K562 (cell line): ENCODE results near the gene CARS2. TPM values are rescaled to one million over a fixed set of nuclear protein-coding genes. Genes with fewer than 3 reads are reported as not detected.

Experiments used
- ATAC-seq: fragments of 200-7000 bp; cut with Tn5 transposase; 3 replicates; pipeline ENCODE4 v1.9.1; 2020; ENCODE audit warnings: moderate library complexity
- BruUV-seq: library from RNA; stranded (reverse); fragments of 400-500 nt; replicated peaks from 2 replicates; lab custom pipeline; 2021; lab: Mats Ljungman, UMichigan
- CTCF ChIA-PET: fragments of 300-600 bp; formaldehyde crosslinking; extraction: SDS; loops from one replicate; lab custom pipeline; 2021; ENCODE audit warnings: low intra/inter-chr PET ratio; lab: Yijun Ruan, JAX
- POLR2A ChIA-PET: fragments of 300-600, 350-650 bp; sonication (Branson Sonifier 250); formaldehyde crosslinking; extraction: SDS; loops from one replicate; lab custom pipeline; 2021; ENCODE audit warnings: antibody characterized with exemption, inconsistent platforms; lab: Yijun Ruan, JAX
- DNase-seq, 4 experiments: peaks; one replicate each; pipeline versions ENCODE4 v3.0.0 to v3.0.0-alpha.2; 2011 to 2018; ENCODE audit warnings: low spot score in 3 of 4, mixed read lengths in 3 of 4; ENCODE audit errors: extremely low read depth in 1 of 4
- FAIRE-seq: peaks from 2 replicates; lab custom pipeline; 2011; peaks lifted over from hg19 to GRCh38; lab: Jason Lieb, UNC
- H2AFZ ChIP-seq: 2 replicates; pipeline ENCODE4 v1.6.0; 2011; ENCODE audit warnings: low read depth, low read length, control low read depth, inconsistent platforms
- H3K27ac ChIP-seq: fragments of 200-600 bp; 3 replicates; pipeline ENCODE4 v1.8.0; 2011; ENCODE audit warnings: low read depth, mild to moderate bottlenecking, control low read depth, inconsistent platforms, low read length, moderate library complexity, mixed read lengths; ENCODE audit errors: extremely low read depth
- H3K27me3 ChIP-seq, 2 experiments: fragments of 300-600 bp in 1 of 2; 2 replicates in 1 of 2; 3 replicates in 1 of 2; pipeline versions ENCODE4 v1.6.0 to v1.8.0; 2011; ENCODE audit warnings: inconsistent platforms in 2 of 2, low read length in 2 of 2, mild to moderate bottlenecking in 1 of 2, mixed read lengths in 1 of 2, moderate library complexity in 1 of 2; ENCODE audit not compliant: control insufficient read depth in 2 of 2, insufficient read depth in 2 of 2
- H3K36me3 ChIP-seq: fragments of 300-600 bp; 3 replicates; pipeline ENCODE4 v1.8.0; 2011; ENCODE audit warnings: mild to moderate bottlenecking, low read length, inconsistent platforms; ENCODE audit not compliant: control insufficient read depth, insufficient read depth
- H3K4me1 ChIP-seq, 2 experiments: fragments of 200-600 bp in 1 of 2; replicated peaks in 1 of 2; 2 replicates in 1 of 2; 3 replicates in 1 of 2; pipeline versions ENCODE4 v1.5.1 to v1.8.0; 2011; ENCODE audit warnings: inconsistent platforms in 2 of 2, low read length in 2 of 2, mild to moderate bottlenecking in 1 of 2, mixed read lengths in 1 of 2, moderate library complexity in 1 of 2; ENCODE audit not compliant: control insufficient read depth in 2 of 2, insufficient read depth in 2 of 2
- H3K4me2 ChIP-seq: 2 replicates; pipeline ENCODE4 v1.6.1; 2011; ENCODE audit warnings: low read length, control low read depth, inconsistent platforms, mixed read lengths; ENCODE audit not compliant: insufficient read depth
- H3K4me3 ChIP-seq: fragments of 200-600 bp; sonication (generic), shearing (Covaris generic); 2 replicates; pipeline ENCODE4 v1.5.1; 2016; ENCODE audit warnings: control low read depth, inconsistent platforms
- H3K79me2 ChIP-seq: fragments of 200-600 bp; 3 replicates; pipeline ENCODE4 v1.8.0; 2011; ENCODE audit warnings: low read length, inconsistent platforms; ENCODE audit not compliant: control insufficient read depth, insufficient read depth
- H3K9ac ChIP-seq, 2 experiments: 2 replicates each; pipeline versions ENCODE4 v1.6.0 to v1.6.1; 2011; ENCODE audit warnings: low read depth in 2 of 2, low read length in 2 of 2, control low read depth in 1 of 2, inconsistent platforms in 1 of 2, mild to moderate bottlenecking in 1 of 2, mixed read lengths in 1 of 2; ENCODE audit not compliant: insufficient read depth in 1 of 2
- H3K9me1 ChIP-seq: one replicate; pipeline ENCODE4 v1.6.0; 2011; ENCODE audit warnings: inconsistent platforms, mild to moderate bottlenecking, low read length, moderate library complexity; ENCODE audit not compliant: control insufficient read depth, insufficient read depth
- H3K9me3 ChIP-seq: replicated peaks from 2 replicates; pipeline ENCODE4 v1.5.1; 2011; ENCODE audit warnings: low read depth, low read length, inconsistent platforms; ENCODE audit not compliant: control insufficient read depth, insufficient read depth
- H4K20me1 ChIP-seq: replicated peaks from 2 replicates; pipeline ENCODE4 v1.6.1; 2011; ENCODE audit warnings: low read length, inconsistent platforms, mixed read lengths; ENCODE audit not compliant: control insufficient read depth, insufficient read depth
- FOXK1 ChIP-seq: sonication (generic); formaldehyde crosslinking; IDR thresholded peaks from 2 replicates; pipeline ENCODE4 v1.8.0; 2022; ENCODE audit warnings: missing genetic modification reagents, mild to moderate bottlenecking, borderline replicate concordance
- MCM5 ChIP-seq: fragments of 450-650 bp; IDR thresholded peaks from 2 replicates; pipeline ENCODE4 v1.6.1; 2016; ENCODE audit warnings: low read depth
- MTA3 ChIP-seq: fragments of 450-650 bp; formaldehyde crosslinking; IDR thresholded peaks from 2 replicates; pipeline ENCODE4 v1.6.1; 2017; ENCODE audit warnings: mild to moderate bottlenecking, borderline replicate concordance
- MYNN ChIP-seq, 2 experiments: sonication (generic); formaldehyde crosslinking in 1 of 2; IDR thresholded peaks; 2 replicates each; pipeline versions ENCODE4 v1.5.0 to v1.6.1; 2016 to 2020; ENCODE audit warnings: antibody characterized with exemption in 1 of 2, missing genetic modification reagents in 1 of 2
- POLR2G ChIP-seq: fragments of 200-400 bp; formaldehyde crosslinking; IDR thresholded peaks from 2 replicates; pipeline ENCODE4 v1.6.1; 2017; ENCODE audit warnings: low read depth, mild to moderate bottlenecking, antibody characterized with exemption, low read length, moderate library complexity
- SP2 ChIP-seq: IDR thresholded peaks from 2 replicates; pipeline ENCODE4 v1.6.1; 2011; ENCODE audit warnings: mild to moderate bottlenecking, low read depth, low read length, moderate library complexity; ENCODE audit not compliant: poor library complexity, severe bottlenecking; ENCODE audit errors: extremely low read depth
- TBP ChIP-seq: optimal IDR thresholded peaks from 2 replicates; pipeline ENCODE3; 2011; ENCODE audit warnings: low read depth, low read length, improper control_type of control experiment
- THRB ChIP-seq: fragments of 450-650 bp; formaldehyde crosslinking; conservative IDR thresholded peaks from 2 replicates; pipeline ENCODE4 v1.4.0; 2022; ENCODE audit warnings: mild to moderate bottlenecking, missing genetic modification characterization
- ZNF584 ChIP-seq: fragments of 200-800 bp; sonication (Bioruptor generic); IDR thresholded peaks from 2 replicates; pipeline ENCODE4 v1.6.1; 2016; ENCODE audit warnings: low read depth, mild to moderate bottlenecking, missing genetic modification characterization, missing compliant biosample characterization
- WGBS: fragments of 100-300 bp; shearing (Covaris generic); methylation state at CpG from one replicate; pipeline ENCODE4 v1.1.6; 2016; ENCODE audit warnings: low coverage, mixed read lengths; ENCODE audit not compliant: insufficient coverage; ENCODE audit errors: missing lambda C conversion rate; 5-methylcytosine and 5-hydroxymethylcytosine counted together
- in situ Hi-C: fragments of 300-500 bp; cut with MboI; formaldehyde crosslinking; loops from 4 replicates; pipeline ENCODE4 v1.15.0; 2018; ENCODE audit warnings: inconsistent platforms, mixed read lengths
- intact Hi-C: fragments of 100-400 bp; cut with micrococcal nuclease; formaldehyde crosslinking; loops from 2 replicates; pipeline ENCODE4 v1.14.2; 2022
- polyA plus RNA-seq, 8 experiments: library from polyadenylated mRNA; depleted of rRNA in 4 of 8; stranded (reverse) in 5 of 8; unstranded in 3 of 8; fragments of >200 nt; fragmentation: Nextera tagmentation in 2 of 8; fragmentation: Illumina TruSeq in 1 of 8; extraction: Ambion mirVana in 2 of 8; extraction: Trizol in 1 of 8; gene quantifications; 2 replicates each; pipeline versions ENCODE4 v1.2.1 to v1.2.3, GENCODE V29; 2011 to 2014; ENCODE audit warnings: inconsistent platforms in 1 of 8, missing spikeins in 1 of 8
- total RNA-seq, 7 experiments: library from RNA; depleted of rRNA in 6 of 7; stranded (reverse); fragments of >200 nt in 6 of 7; fragmentation: Illumina TruSeq in 2 of 7; extraction: Trizol in 2 of 7; gene quantifications; 2 replicates each; pipeline versions ENCODE4 v1.2.1 to v1.2.3, GENCODE V29; 2011 to 2021; ENCODE audit warnings: low replicate concordance in 1 of 7

CARS2 gene
- total and polyA plus RNA-seq, 9 of the 15 experiments (the other 6 are each of a cell fraction or from before 2014, with no cell fraction given): 1.7 to 37.4 (median 30.5) TPM

GRCh38 chr13:110638257-110638656, 67.7 kb downstream of the CARS2 start:
- FAIRE-seq: no peak
- Histone ChIP-seq H3K79me2 (no peaks in the 10 kb centered on the region), H3K4me2 (no peak overlapping the region), H3K4me1 (peaks cover 0 to 8% of the 10 kb centered on the region in 2 experiments; a peak in 2 of 5 replicates), H3K4me3 (no peak overlapping the region), H3K36me3 (peaks cover 84% of the 10 kb centered on the region; the same call in 2 of the 3 replicates), H4K20me1 (no peaks in the 10 kb centered on the region), H3K9me1 (no peaks in the 10 kb centered on the region), H3K27ac (no peak overlapping the region), H3K27me3 (no peaks in the 10 kb centered on the region), H3K9ac (no peak overlapping the region), H3K9me3 (no peaks in the 10 kb centered on the region), H2AFZ (no peak overlapping the region)
- peak; percentile 53; the same call in 1 of the 2 replicates for TF ChIP-seq POLR2G
- no peak for TF ChIP-seq MTA3
- no peak for TF ChIP-seq MCM5
- BruUV-seq: no TSS peak
- 97% methylated on average over 9 of the region's 23 CpGs for WGBS
- no peak for DNase-seq
- ChIA-PET CTCF (interaction anchor here (0.6 kb wide), 1 partner anchor 193 kb away, joined by 3 read pairs; no protein-coding TSS in a partner anchor), POLR2A (no interaction called here)
- intact Hi-C loops: no loop called here
- ATAC-seq: no peak
- in situ Hi-C loops: no loop called here

GRCh38 chr13:110637747-110638146, 68.2 kb downstream of the CARS2 start:
- H3K9me1 ChIP-seq: no peaks in the 10 kb centered on the region
- in situ Hi-C loops: no loop called here
- H3K9ac ChIP-seq: no peak overlapping the region
- H3K79me2 ChIP-seq: no peaks in the 10 kb centered on the region
- no peak overlapping the region for H2AFZ ChIP-seq
- TF ChIP-seq ZNF584 (CRISPR knock-in tag) (no peak), SP2 (no peak), THRB (no peak), TBP (no peak), FOXK1 (CRISPR knock-in tag) (no peak), MYNN (IDR thresholded peaks at IDR 0.05) (no peak), MYNN (CRISPR knock-in tag; IDR thresholded peaks at IDR 0.05) (no peak)
- no peak overlapping the region for H3K4me2 ChIP-seq
- peaks cover 0 to 8% of the 10 kb centered on the region in 2 experiments; a peak in 2 of 5 replicates for H3K4me1 ChIP-seq
- ATAC-seq (no peak), FAIRE-seq (no peak), DNase-seq (no peak)
- peaks cover 79% of the 10 kb centered on the region; the same call in 2 of the 3 replicates for H3K36me3 ChIP-seq
- intact Hi-C loops: no loop called here
- H3K4me3 ChIP-seq: no peak overlapping the region
- ChIA-PET CTCF (no interaction called here), POLR2A (no interaction called here)
- no peak overlapping the region for H3K27ac ChIP-seq
- no peaks in the 10 kb centered on the region for H3K27me3 ChIP-seq
- WGBS: 78% methylated on average over 6 of the region's 6 CpGs
- H4K20me1 ChIP-seq: no peaks in the 10 kb centered on the region
- H3K9me3 ChIP-seq: no peaks in the 10 kb centered on the region
- BruUV-seq: no TSS peak
